Activated naive CD4-positive, alpha-beta T cell treated with anti-CD3 and anti-CD28 coated beads for 36 hours (primary cell): Measurements from ENCODE around the gene TTLL5. TPM values are rescaled to one million over a fixed set of nuclear protein-coding genes. Genes with fewer than 3 reads are reported as not detected.
A peak's percentile ranks its signal among the peaks of the same experiment; 100 is the strongest.

ENCODE experiments used
- CTCF ChIA-PET: fragments of 350-600 bp; sonication (Branson Sonifier 250); formaldehyde crosslinking; loops from one replicate; lab custom pipeline; 2021; ENCODE audit warnings: antibody characterized with exemption; lab: Charles Lee
- DNase-seq: peaks from one replicate; pipeline ENCODE4 v3.0.0-alpha.2; 2020
- H3K27ac Mint-ChIP-seq: one replicate; pipeline ENCODE4 v1.8.0; 2021; ENCODE audit warnings: mild to moderate bottlenecking, mixed read lengths
- H3K27me3 Mint-ChIP-seq: one replicate; pipeline ENCODE4 v1.8.0; 2021; ENCODE audit warnings: low read depth, mixed read lengths
- H3K36me3 Mint-ChIP-seq: one replicate; pipeline ENCODE4 v1.8.0; 2021; ENCODE audit warnings: low read depth, mixed read lengths
- H3K4me1 Mint-ChIP-seq: one replicate; pipeline ENCODE4 v1.8.0; 2021; ENCODE audit warnings: low read depth, mixed read lengths
- H3K4me3 Mint-ChIP-seq: one replicate; pipeline ENCODE4 v1.8.0; 2021; ENCODE audit warnings: mild to moderate bottlenecking, moderate library complexity, mixed read lengths
- H3K9me3 Mint-ChIP-seq: one replicate; pipeline ENCODE4 v1.8.0; 2021; ENCODE audit warnings: mixed read lengths
- intact Hi-C: fragments of 100-400 bp; cut with micrococcal nuclease; formaldehyde crosslinking; loops from one replicate; pipeline ENCODE4 v1.15.1; 2023
- total RNA-seq, 2 experiments: library from RNA; stranded (reverse); gene quantifications; one replicate each; pipeline ENCODE4 v1.2.3, GENCODE V29; 2021

TTLL5 gene
- total RNA-seq, 2 experiments from 2014 or later: 23.8 to 25.1 TPM

GRCh38 chr14:75703467-75703866, 42.4 kb downstream of the TTLL5 start:
- no peaks in the 10 kb centered on the region for H3K4me1 Mint-ChIP-seq
- H3K36me3 Mint-ChIP-seq: peaks cover 11% of the 10 kb centered on the region
- no peaks in the 10 kb centered on the region for H3K27me3 Mint-ChIP-seq
- no peaks in the 10 kb centered on the region for H3K9me3 Mint-ChIP-seq
- H3K4me3 Mint-ChIP-seq: no peak overlapping the region
- no peak for DNase-seq
- CTCF ChIA-PET: no interaction called here
- intact Hi-C loops: loop anchor here (10.0 kb wide), 1 partner anchor 651 kb away; no protein-coding TSS in a partner anchor
- H3K27ac Mint-ChIP-seq: no peak overlapping the region

GRCh38 chr14:75705014-75705413, 44.0 kb downstream of the TTLL5 start:
- intact Hi-C loops: loop anchor here (10.0 kb wide), 1 partner anchor 650 kb away; no protein-coding TSS in a partner anchor
- Mint-ChIP-seq H3K36me3 (peaks cover 6% of the 10 kb centered on the region), H3K4me1 (no peaks in the 10 kb centered on the region)

GRCh38 chr14:75709207-75709812, 48.3 kb downstream of the TTLL5 start:
- H3K27me3 Mint-ChIP-seq: no peaks in the 10 kb centered on the region
- CTCF ChIA-PET: interaction anchor here (0.6 to 7.2 kb wide), 45 partner anchors 9 to 717 kb away, joined by 3 to 73 read pairs (median 4); partner anchors contain the start of genes ERG28, IFT43, TGFB3 and TTLL5
- no peaks in the 10 kb centered on the region for H3K4me1 Mint-ChIP-seq
- no peak overlapping the region for H3K27ac Mint-ChIP-seq
- no peaks in the 10 kb centered on the region for H3K9me3 Mint-ChIP-seq
- intact Hi-C loops: loop anchor here (1.0 to 10.0 kb wide), 3 partner anchors 197 to 645 kb away; no protein-coding TSS in a partner anchor
- peaks cover 6% of the 10 kb centered on the region for H3K36me3 Mint-ChIP-seq
- peak; percentile 80 for DNase-seq
- H3K4me3 Mint-ChIP-seq: no peak overlapping the region

More at GRCh38 chr14:75705014-75705413, 44.0 kb downstream of the TTLL5 start:
- CTCF ChIA-PET: interaction anchor here (0.7 kb wide), 1 partner anchor 943 kb away, joined by 3 read pairs; no protein-coding TSS in a partner anchor
- Mint-ChIP-seq H3K9me3 (no peaks in the 10 kb centered on the region), H3K27me3 (no peaks in the 10 kb centered on the region), H3K27ac (no peak overlapping the region), H3K4me3 (no peak overlapping the region)
- no peak for DNase-seq

- H3K4me3 Mint-ChIP-seq: no peak overlapping the region
- intact Hi-C loops: loop anchor here (2.0 kb wide), 1 partner anchor 676 kb away; no protein-coding TSS in a partner anchor
- H3K9me3 Mint-ChIP-seq: no peaks in the 10 kb centered on the region
- H3K4me1 Mint-ChIP-seq: no peaks in the 10 kb centered on the region
- DNase-seq: peak; percentile 30
- CTCF ChIA-PET: interaction anchor here (0.8 to 7.2 kb wide), 2 partner anchors 46 to 270 kb away, joined by 4 to 73 read pairs; partner anchors contain the start of gene TGFB3
- H3K27ac Mint-ChIP-seq: no peak overlapping the region
- peaks cover 3% of the 10 kb centered on the region for H3K36me3 Mint-ChIP-seq
- no peaks in the 10 kb centered on the region for H3K27me3 Mint-ChIP-seq
Observed at GRCh38 chr14:75711105-75711795, 50.2 kb downstream of the TTLL5 start.

- Mint-ChIP-seq H3K36me3 (peaks cover 3% of the 10 kb centered on the region), H3K27me3 (no peaks in the 10 kb centered on the region), H3K4me1 (no peaks in the 10 kb centered on the region), H3K27ac (no peak overlapping the region), H3K4me3 (no peak overlapping the region), H3K9me3 (no peaks in the 10 kb centered on the region)
- intact Hi-C loops: loop anchor here (2.0 kb wide), 1 partner anchor 675 kb away; no protein-coding TSS in a partner anchor
- peak; percentile 27 for DNase-seq
- CTCF ChIA-PET: interaction anchor here (1.0 to 7.2 kb wide), 2 partner anchors 11 to 269 kb away, joined by 3 to 73 read pairs; partner anchors contain the start of gene TGFB3
Observed at GRCh38 chr14:75711796-75712211, 50.8 kb downstream of the TTLL5 start.

GRCh38 chr14:75714991-75715390, 53.9 kb downstream of the TTLL5 start:
- intact Hi-C loops: no loop called here
- CTCF ChIA-PET: no interaction called here
- no peak for DNase-seq
- no peaks in the 10 kb centered on the region for H3K4me1 Mint-ChIP-seq
- H3K4me3 Mint-ChIP-seq: no peak overlapping the region
- no peaks in the 10 kb centered on the region for H3K27me3 Mint-ChIP-seq
- peaks cover 6% of the 10 kb centered on the region for H3K36me3 Mint-ChIP-seq
- no peaks in the 10 kb centered on the region for H3K9me3 Mint-ChIP-seq
- no peak overlapping the region for H3K27ac Mint-ChIP-seq

- no peak for DNase-seq
- Mint-ChIP-seq H3K9me3 (no peaks in the 10 kb centered on the region), H3K27ac (no peak overlapping the region), H3K4me1 (no peaks in the 10 kb centered on the region), H3K27me3 (no peaks in the 10 kb centered on the region), H3K36me3 (peaks cover 14% of the 10 kb centered on the region), H3K4me3 (no peak overlapping the region)
- CTCF ChIA-PET: interaction anchor here (0.6 to 1.0 kb wide), 2 partner anchors 190 to 994 kb away, joined by 3 read pairs; no protein-coding TSS in a partner anchor
- intact Hi-C loops: no loop called here
Observed at GRCh38 chr14:75715926-75716780, 55.1 kb downstream of the TTLL5 start.

- H3K9me3 Mint-ChIP-seq: no peaks in the 10 kb centered on the region
- no peak overlapping the region for H3K27ac Mint-ChIP-seq
- no peaks in the 10 kb centered on the region for H3K27me3 Mint-ChIP-seq
- H3K4me3 Mint-ChIP-seq: no peak overlapping the region
- no peaks in the 10 kb centered on the region for H3K4me1 Mint-ChIP-seq
- CTCF ChIA-PET: interaction anchor here (0.7 to 1.2 kb wide), 2 partner anchors 9 to 646 kb away, joined by 3 to 4 read pairs; no protein-coding TSS in a partner anchor
- no peak for DNase-seq
- intact Hi-C loops: no loop called here
- H3K36me3 Mint-ChIP-seq: peaks cover 21% of the 10 kb centered on the region
Observed at GRCh38 chr14:75717729-75718128, 56.7 kb downstream of the TTLL5 start.

- CTCF ChIA-PET: interaction anchor here (0.7 to 1.2 kb wide), 2 partner anchors 9 to 645 kb away, joined by 3 to 4 read pairs; no protein-coding TSS in a partner anchor
- no peaks in the 10 kb centered on the region for H3K27me3 Mint-ChIP-seq
- no peak overlapping the region for H3K4me3 Mint-ChIP-seq
- H3K36me3 Mint-ChIP-seq: peaks cover 25% of the 10 kb centered on the region
- no peak for DNase-seq
- intact Hi-C loops: no loop called here
- H3K27ac Mint-ChIP-seq: no peak overlapping the region
- no peaks in the 10 kb centered on the region for H3K4me1 Mint-ChIP-seq
- no peaks in the 10 kb centered on the region for H3K9me3 Mint-ChIP-seq
Observed at GRCh38 chr14:75718199-75718598, 57.2 kb downstream of the TTLL5 start.

GRCh38 chr14:75720116-75720515, 59.1 kb downstream of the TTLL5 start:
- H3K9me3 Mint-ChIP-seq: no peaks in the 10 kb centered on the region
- H3K27ac Mint-ChIP-seq: no peak overlapping the region
- no peak for DNase-seq
- CTCF ChIA-PET: interaction anchor here (1.2 kb wide), 1 partner anchor 11 kb away, joined by 10 read pairs; no protein-coding TSS in a partner anchor
- no peaks in the 10 kb centered on the region for H3K27me3 Mint-ChIP-seq
- intact Hi-C loops: no loop called here
- H3K4me1 Mint-ChIP-seq: peaks cover 4% of the 10 kb centered on the region
- H3K36me3 Mint-ChIP-seq: peaks cover 32% of the 10 kb centered on the region
- H3K4me3 Mint-ChIP-seq: no peak overlapping the region

GRCh38 chr14:75720842-75721498, 59.9 kb downstream of the TTLL5 start:
- no peak overlapping the region for H3K27ac Mint-ChIP-seq
- intact Hi-C loops: no loop called here
- no peaks in the 10 kb centered on the region for H3K27me3 Mint-ChIP-seq
- no peak overlapping the region for H3K4me3 Mint-ChIP-seq
- peaks cover 39% of the 10 kb centered on the region for H3K36me3 Mint-ChIP-seq
- CTCF ChIA-PET: interaction anchor here (1.2 to 1.3 kb wide), 2 partner anchors 11 to 143 kb away, joined by 3 to 10 read pairs; no protein-coding TSS in a partner anchor
- H3K4me1 Mint-ChIP-seq: peaks cover 4% of the 10 kb centered on the region
- no peak for DNase-seq
- no peaks in the 10 kb centered on the region for H3K9me3 Mint-ChIP-seq
